Neural cell (in vitro differentiated cells): ENCODE data around the gene TK2. TPM values are rescaled to one million over a fixed set of nuclear protein-coding genes. Genes with fewer than 3 reads are reported as not detected.

Experiments used
- H2AFZ ChIP-seq: fragments of 200-600, 300-800 bp; sonication (generic), shearing (Covaris generic); 2 replicates; pipeline ENCODE4 v1.6.0; 2014; ENCODE audit warnings: low read depth, mild to moderate bottlenecking, antibody characterized with exemption, low read length, moderate library complexity
- H3F3A ChIP-seq: fragments of 200-600 bp; shearing (Covaris generic); 2 replicates; pipeline ENCODE4 v1.6.1; 2016; ENCODE audit warnings: mild to moderate bottlenecking, moderate library complexity, mixed read lengths, antibody characterized with exemption, low read length; ENCODE audit not compliant: insufficient read depth, poor library complexity, severe bottlenecking
- H3K27ac ChIP-seq: fragments of 200-600, 300-800 bp; sonication (generic), shearing (Covaris generic); 2 replicates; pipeline ENCODE4 v1.5.1; 2014; ENCODE audit warnings: mild to moderate bottlenecking, low read length, moderate library complexity
- H3K27me3 ChIP-seq: fragments of 300-800, 200-600 bp; sonication (generic), shearing (Covaris generic); 2 replicates; pipeline ENCODE4 v1.6.0; 2014; ENCODE audit warnings: mild to moderate bottlenecking, low read depth, low read length, moderate library complexity; ENCODE audit not compliant: insufficient read depth
- H3K36me3 ChIP-seq: fragments of 300-800, 200-600 bp; sonication (generic), shearing (Covaris generic); 2 replicates; pipeline ENCODE4 v1.5.1; 2014; ENCODE audit warnings: mild to moderate bottlenecking, antibody characterized with exemption, low read length, moderate library complexity; ENCODE audit not compliant: insufficient read depth
- H3K4me2 ChIP-seq: fragments of 300-800, 200-600 bp; sonication (generic), shearing (Covaris generic); 2 replicates; pipeline ENCODE4 v1.6.0; 2014; ENCODE audit warnings: mild to moderate bottlenecking, low read length
- H3K4me3 ChIP-seq: fragments of 300-800, 200-600 bp; sonication (generic), shearing (Covaris generic); 2 replicates; pipeline ENCODE4 v1.5.1; 2014; ENCODE audit warnings: mild to moderate bottlenecking, low read length, moderate library complexity
- H3K79me2 ChIP-seq: fragments of 200-600 bp; shearing (Covaris generic); replicated peaks from 2 replicates; pipeline ENCODE4 v1.6.0; 2014; ENCODE audit warnings: mild to moderate bottlenecking, low read length, moderate library complexity; ENCODE audit not compliant: insufficient read depth
- H3K9ac ChIP-seq: fragments of 300-800, 200-600 bp; sonication (generic), shearing (Covaris generic); 2 replicates; pipeline ENCODE4 v1.6.1; 2016; ENCODE audit warnings: mild to moderate bottlenecking, low read length, mixed read lengths
- H3K9me2 ChIP-seq: fragments of 200-600 bp; shearing (Covaris generic); 2 replicates; pipeline ENCODE4 v1.6.1; 2016; ENCODE audit warnings: mild to moderate bottlenecking, low read length, mixed read lengths; ENCODE audit not compliant: insufficient read depth
- H3K9me3 ChIP-seq: fragments of 200-600, 300-800 bp; sonication (generic), shearing (Covaris generic); 2 replicates; pipeline ENCODE4 v1.6.1; 2016; ENCODE audit warnings: mild to moderate bottlenecking, mixed run types, low read length, moderate library complexity, mixed read lengths
- H4K20me1 ChIP-seq: fragments of 200-600 bp; shearing (Covaris generic); 2 replicates; pipeline ENCODE4 v1.6.1; 2016; ENCODE audit warnings: mild to moderate bottlenecking, mixed run types; ENCODE audit not compliant: insufficient read depth
- EP300 ChIP-seq: fragments of 450-650 bp; conservative IDR thresholded peaks from 2 replicates; pipeline ENCODE4 v1.6.1; 2014; ENCODE audit warnings: antibody characterized with exemption, mild to moderate bottlenecking, moderate library complexity; ENCODE audit not compliant: poor library complexity, severe bottlenecking
- EZH2 ChIP-seq: fragments of 200-600, 300-800 bp; shearing (Covaris generic), sonication (generic); IDR thresholded peaks from 2 replicates; pipeline ENCODE4 v1.6.1; 2014; ENCODE audit warnings: antibody characterized with exemption, low read length, borderline replicate concordance, mild to moderate bottlenecking; ENCODE audit not compliant: insufficient read depth, poor library complexity, severe bottlenecking
- MXI1 ChIP-seq: fragments of 450-650 bp; conservative IDR thresholded peaks from 2 replicates; pipeline ENCODE4 v1.6.1; 2014; ENCODE audit warnings: antibody characterized with exemption, mild to moderate bottlenecking; ENCODE audit not compliant: poor library complexity, severe bottlenecking
- POLR2AphosphoS5 ChIP-seq: IDR thresholded peaks from 2 replicates; pipeline ENCODE4 v1.6.1; 2012
- RAD21 ChIP-seq: fragments of 450-650 bp; conservative IDR thresholded peaks from 2 replicates; pipeline ENCODE4 v1.6.1; 2014; ENCODE audit warnings: antibody characterized with exemption, mild to moderate bottlenecking, moderate library complexity
- SMC3 ChIP-seq: fragments of 450-650 bp; conservative IDR thresholded peaks from 2 replicates; pipeline ENCODE4 v1.6.1; 2014; ENCODE audit warnings: antibody characterized with exemption, mild to moderate bottlenecking, moderate library complexity; ENCODE audit not compliant: poor library complexity
- TAF1 ChIP-seq: IDR thresholded peaks from 2 replicates; pipeline ENCODE4 v1.6.1; 2012; ENCODE audit warnings: low read depth
- polyA plus RNA-seq: library from polyadenylated mRNA; depleted of rRNA; stranded (reverse); fragments of >200 nt; gene quantifications from 2 replicates; pipeline ENCODE4 v1.2.3, GENCODE V29; 2014
- TF ChIP-seq, protein P1 (sequence below): fragments of 450-650 bp; IDR thresholded peaks from 2 replicates; pipeline ENCODE4 v1.5.1; 2014; ENCODE audit warnings: antibody characterized with exemption, mild to moderate bottlenecking, moderate library complexity; ENCODE audit not compliant: poor library complexity, severe bottlenecking
- TF ChIP-seq, protein P2 (sequence below): IDR thresholded peaks from 2 replicates; pipeline ENCODE4 v1.6.1; 2012; ENCODE audit warnings: borderline replicate concordance

Gene TK2
- polyA plus RNA-seq, 1 donor from 2014 or later = 15.9 TPM

DNA sequence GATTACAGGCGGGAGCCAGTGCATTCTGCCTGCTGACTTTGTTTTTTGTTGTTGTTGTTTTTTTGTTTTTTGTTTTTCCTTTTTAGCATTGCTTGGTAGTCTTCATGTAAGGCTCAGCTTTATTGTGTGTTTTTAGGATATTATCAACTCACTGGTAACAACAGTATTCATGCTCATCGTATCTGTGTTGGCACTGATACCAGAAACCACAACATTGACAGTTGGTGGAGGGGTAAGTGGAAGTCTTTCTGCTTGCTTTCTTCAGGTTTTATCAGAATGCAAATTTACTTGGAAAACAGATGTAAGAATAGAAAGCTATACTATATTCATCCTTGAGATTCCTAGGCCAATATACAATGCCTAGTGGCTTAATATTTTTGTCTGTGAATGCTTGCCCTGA lies 13.1 kb upstream of the TK2 start:
- Histone ChIP-seq H3K79me2 (no peaks in the 10 kb centered on the region), H3K27me3 (no peaks in the 10 kb centered on the region), H2AFZ (no peak overlapping the region), H3K36me3 (no peaks in the 10 kb centered on the region), H3K4me3 (no peak overlapping the region), H3K9me2 (no peaks in the 10 kb centered on the region), H3K4me2 (no peak overlapping the region), H3F3A (no peaks in the 10 kb centered on the region), H3K9me3 (no peaks in the 10 kb centered on the region), H4K20me1 (no peaks in the 10 kb centered on the region), H3K27ac (no peak overlapping the region), H3K9ac (no peak overlapping the region)
- TF ChIP-seq MXI1 (no peak), RAD21 (no peak), EZH2 (no peak), POLR2AphosphoS5 (no peak), SMC3 (no peak), EP300 (no peak), TAF1 (no peak)
- TF ChIP-seq, protein P1, sequence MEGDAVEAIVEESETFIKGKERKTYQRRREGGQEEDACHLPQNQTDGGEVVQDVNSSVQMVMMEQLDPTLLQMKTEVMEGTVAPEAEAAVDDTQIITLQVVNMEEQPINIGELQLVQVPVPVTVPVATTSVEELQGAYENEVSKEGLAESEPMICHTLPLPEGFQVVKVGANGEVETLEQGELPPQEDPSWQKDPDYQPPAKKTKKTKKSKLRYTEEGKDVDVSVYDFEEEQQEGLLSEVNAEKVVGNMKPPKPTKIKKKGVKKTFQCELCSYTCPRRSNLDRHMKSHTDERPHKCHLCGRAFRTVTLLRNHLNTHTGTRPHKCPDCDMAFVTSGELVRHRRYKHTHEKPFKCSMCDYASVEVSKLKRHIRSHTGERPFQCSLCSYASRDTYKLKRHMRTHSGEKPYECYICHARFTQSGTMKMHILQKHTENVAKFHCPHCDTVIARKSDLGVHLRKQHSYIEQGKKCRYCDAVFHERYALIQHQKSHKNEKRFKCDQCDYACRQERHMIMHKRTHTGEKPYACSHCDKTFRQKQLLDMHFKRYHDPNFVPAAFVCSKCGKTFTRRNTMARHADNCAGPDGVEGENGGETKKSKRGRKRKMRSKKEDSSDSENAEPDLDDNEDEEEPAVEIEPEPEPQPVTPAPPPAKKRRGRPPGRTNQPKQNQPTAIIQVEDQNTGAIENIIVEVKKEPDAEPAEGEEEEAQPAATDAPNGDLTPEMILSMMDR = no peak
- TF ChIP-seq, protein P2, sequence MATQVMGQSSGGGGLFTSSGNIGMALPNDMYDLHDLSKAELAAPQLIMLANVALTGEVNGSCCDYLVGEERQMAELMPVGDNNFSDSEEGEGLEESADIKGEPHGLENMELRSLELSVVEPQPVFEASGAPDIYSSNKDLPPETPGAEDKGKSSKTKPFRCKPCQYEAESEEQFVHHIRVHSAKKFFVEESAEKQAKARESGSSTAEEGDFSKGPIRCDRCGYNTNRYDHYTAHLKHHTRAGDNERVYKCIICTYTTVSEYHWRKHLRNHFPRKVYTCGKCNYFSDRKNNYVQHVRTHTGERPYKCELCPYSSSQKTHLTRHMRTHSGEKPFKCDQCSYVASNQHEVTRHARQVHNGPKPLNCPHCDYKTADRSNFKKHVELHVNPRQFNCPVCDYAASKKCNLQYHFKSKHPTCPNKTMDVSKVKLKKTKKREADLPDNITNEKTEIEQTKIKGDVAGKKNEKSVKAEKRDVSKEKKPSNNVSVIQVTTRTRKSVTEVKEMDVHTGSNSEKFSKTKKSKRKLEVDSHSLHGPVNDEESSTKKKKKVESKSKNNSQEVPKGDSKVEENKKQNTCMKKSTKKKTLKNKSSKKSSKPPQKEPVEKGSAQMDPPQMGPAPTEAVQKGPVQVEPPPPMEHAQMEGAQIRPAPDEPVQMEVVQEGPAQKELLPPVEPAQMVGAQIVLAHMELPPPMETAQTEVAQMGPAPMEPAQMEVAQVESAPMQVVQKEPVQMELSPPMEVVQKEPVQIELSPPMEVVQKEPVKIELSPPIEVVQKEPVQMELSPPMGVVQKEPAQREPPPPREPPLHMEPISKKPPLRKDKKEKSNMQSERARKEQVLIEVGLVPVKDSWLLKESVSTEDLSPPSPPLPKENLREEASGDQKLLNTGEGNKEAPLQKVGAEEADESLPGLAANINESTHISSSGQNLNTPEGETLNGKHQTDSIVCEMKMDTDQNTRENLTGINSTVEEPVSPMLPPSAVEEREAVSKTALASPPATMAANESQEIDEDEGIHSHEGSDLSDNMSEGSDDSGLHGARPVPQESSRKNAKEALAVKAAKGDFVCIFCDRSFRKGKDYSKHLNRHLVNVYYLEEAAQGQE = no peak

DNA sequence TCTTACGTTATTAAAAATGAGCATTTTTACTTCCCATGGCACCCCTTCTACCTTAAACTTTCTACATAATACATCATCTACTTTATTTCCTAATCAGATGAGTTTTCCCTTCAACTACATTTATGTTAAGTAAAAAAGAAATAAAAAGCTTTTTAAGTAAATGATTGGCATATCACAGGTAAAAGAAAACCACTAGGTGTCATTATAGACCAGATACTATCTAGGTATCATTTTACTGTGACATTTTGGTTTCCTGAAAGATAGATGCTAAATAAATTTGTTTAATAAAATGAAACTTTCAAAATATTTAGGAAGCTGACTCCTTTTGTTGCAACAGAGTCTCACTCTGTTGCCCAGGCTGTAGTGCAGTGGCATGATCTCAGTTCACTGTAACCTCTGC lies 12.5 kb upstream of the TK2 start:
- Histone ChIP-seq H2AFZ (no peak overlapping the region), H3K4me3 (no peak overlapping the region), H3K27ac (no peak overlapping the region), H3K9ac (no peak overlapping the region), H3K9me3 (no peaks in the 10 kb centered on the region), H3K79me2 (no peaks in the 10 kb centered on the region), H4K20me1 (no peaks in the 10 kb centered on the region), H3F3A (no peaks in the 10 kb centered on the region), H3K4me2 (no peak overlapping the region), H3K9me2 (no peaks in the 10 kb centered on the region), H3K36me3 (no peaks in the 10 kb centered on the region), H3K27me3 (no peaks in the 10 kb centered on the region)
- TF ChIP-seq, protein P1 = peak; percentile 41
- TF ChIP-seq EP300 (no peak), RAD21 (peak; percentile 34)
